Measurements from ENCODE around the gene ADCK1.

DNA sequence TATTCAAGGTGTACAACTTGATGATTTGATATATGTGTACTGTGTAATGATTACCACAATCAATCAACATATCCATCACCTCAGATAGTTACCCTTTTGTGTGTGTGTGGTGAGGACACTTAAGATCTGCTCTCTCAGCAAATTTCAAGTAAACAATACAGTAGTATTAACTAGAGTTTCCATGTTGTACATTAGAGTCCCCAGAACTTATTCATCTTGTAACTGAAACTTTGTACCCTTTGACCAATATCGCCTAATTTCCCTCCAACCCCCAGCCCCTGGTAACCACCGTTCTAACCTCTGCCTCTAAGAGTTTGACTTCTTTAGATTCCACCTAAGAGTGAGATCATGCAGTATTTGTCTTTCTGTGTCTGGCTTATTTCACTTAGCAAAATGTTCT, 12.1 kb downstream of the ADCK1 start:
- no peak for TF ChIP-seq EP300 (IDR thresholded peaks at IDR 0.05)
- TF ChIP-seq, protein P1, sequence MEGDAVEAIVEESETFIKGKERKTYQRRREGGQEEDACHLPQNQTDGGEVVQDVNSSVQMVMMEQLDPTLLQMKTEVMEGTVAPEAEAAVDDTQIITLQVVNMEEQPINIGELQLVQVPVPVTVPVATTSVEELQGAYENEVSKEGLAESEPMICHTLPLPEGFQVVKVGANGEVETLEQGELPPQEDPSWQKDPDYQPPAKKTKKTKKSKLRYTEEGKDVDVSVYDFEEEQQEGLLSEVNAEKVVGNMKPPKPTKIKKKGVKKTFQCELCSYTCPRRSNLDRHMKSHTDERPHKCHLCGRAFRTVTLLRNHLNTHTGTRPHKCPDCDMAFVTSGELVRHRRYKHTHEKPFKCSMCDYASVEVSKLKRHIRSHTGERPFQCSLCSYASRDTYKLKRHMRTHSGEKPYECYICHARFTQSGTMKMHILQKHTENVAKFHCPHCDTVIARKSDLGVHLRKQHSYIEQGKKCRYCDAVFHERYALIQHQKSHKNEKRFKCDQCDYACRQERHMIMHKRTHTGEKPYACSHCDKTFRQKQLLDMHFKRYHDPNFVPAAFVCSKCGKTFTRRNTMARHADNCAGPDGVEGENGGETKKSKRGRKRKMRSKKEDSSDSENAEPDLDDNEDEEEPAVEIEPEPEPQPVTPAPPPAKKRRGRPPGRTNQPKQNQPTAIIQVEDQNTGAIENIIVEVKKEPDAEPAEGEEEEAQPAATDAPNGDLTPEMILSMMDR (IDR thresholded peaks at IDR 0.05) = no peak
